PC-9 (cell line): ENCODE results near the gene CHCHD2.
A peak's percentile ranks its signal among the peaks of the same experiment; 100 is the strongest.

ENCODE experiments used
- CTCF ChIP-seq: fragments of 200-600 bp; sonication (generic); conservative IDR thresholded peaks from 2 replicates; pipeline ENCODE4 v1.6.1; 2017; ENCODE audit warnings: mixed run types, antibody characterized with exemption, mild to moderate bottlenecking, moderate library complexity
- EZH2 ChIP-seq: fragments of 200-600 bp; sonication (generic); IDR thresholded peaks from 2 replicates; pipeline ENCODE4 v1.8.0; 2017; ENCODE audit warnings: antibody characterized with exemption, low read depth

GRCh38 chr7:56099653-56100052, 6.6 kb downstream of the CHCHD2 start:
- TF ChIP-seq CTCF (0 out of 2 replicates have a peak, but pooled peaks have one; percentile 28), EZH2 (no peak)
